Stomach (tissue), 4 donors: Measurements from ENCODE around the gene KRT6B.
"Not testable (repeated sequence)": the region's sequence is repeated elsewhere in the genome, so short reads cannot be mapped to it uniquely, and the experiment has no call there.

Experiments
- CTCF ChIP-seq, 7 experiments: fragments of 450-650 bp in 4 of 7; fragments of 200-600 bp in 3 of 7; sonication (generic) in 3 of 7; IDR thresholded peaks; one replicate each; pipeline ENCODE4 v1.5.1; 2016 to 2019; ENCODE audit warnings: antibody characterized with exemption in 7 of 7, control low read depth in 2 of 7, mild to moderate bottlenecking in 1 of 7
- EP300 ChIP-seq: sonication (generic); formaldehyde crosslinking; IDR thresholded peaks from one replicate; pipeline ENCODE4 v1.6.1; 2017; ENCODE audit warnings: antibody characterized with exemption
- POLR2A ChIP-seq, 4 donors: fragments of 450-650 bp; IDR thresholded peaks; one replicate each; pipeline ENCODE4 v1.6.1; 2016; ENCODE audit warnings: antibody characterized with exemption in 4 of 4, control low read depth in 2 of 4, mild to moderate bottlenecking in 1 of 4, moderate library complexity in 1 of 4
- POLR2AphosphoS5 ChIP-seq, 3 donors: sonication (generic); formaldehyde crosslinking; IDR thresholded peaks; one replicate each; pipeline ENCODE4 v1.6.1; 2016; ENCODE audit warnings: antibody characterized with exemption in 3 of 3

GRCh38 chr12:52487744-52488443 lies 35.9 kb upstream of the KRT6B start:
- TF ChIP-seq CTCF (IDR thresholded peaks at IDR 0.05); POLR2A (IDR thresholded peaks at IDR 0.05); POLR2AphosphoS5 (IDR thresholded peaks at IDR 0.05); EP300: not testable (repeated sequence)
